ENCODE data around the gene PSMB7.
A peak's percentile ranks its signal among the peaks of the same experiment; 100 is the strongest.

The PSMB7 gene

DNA sequence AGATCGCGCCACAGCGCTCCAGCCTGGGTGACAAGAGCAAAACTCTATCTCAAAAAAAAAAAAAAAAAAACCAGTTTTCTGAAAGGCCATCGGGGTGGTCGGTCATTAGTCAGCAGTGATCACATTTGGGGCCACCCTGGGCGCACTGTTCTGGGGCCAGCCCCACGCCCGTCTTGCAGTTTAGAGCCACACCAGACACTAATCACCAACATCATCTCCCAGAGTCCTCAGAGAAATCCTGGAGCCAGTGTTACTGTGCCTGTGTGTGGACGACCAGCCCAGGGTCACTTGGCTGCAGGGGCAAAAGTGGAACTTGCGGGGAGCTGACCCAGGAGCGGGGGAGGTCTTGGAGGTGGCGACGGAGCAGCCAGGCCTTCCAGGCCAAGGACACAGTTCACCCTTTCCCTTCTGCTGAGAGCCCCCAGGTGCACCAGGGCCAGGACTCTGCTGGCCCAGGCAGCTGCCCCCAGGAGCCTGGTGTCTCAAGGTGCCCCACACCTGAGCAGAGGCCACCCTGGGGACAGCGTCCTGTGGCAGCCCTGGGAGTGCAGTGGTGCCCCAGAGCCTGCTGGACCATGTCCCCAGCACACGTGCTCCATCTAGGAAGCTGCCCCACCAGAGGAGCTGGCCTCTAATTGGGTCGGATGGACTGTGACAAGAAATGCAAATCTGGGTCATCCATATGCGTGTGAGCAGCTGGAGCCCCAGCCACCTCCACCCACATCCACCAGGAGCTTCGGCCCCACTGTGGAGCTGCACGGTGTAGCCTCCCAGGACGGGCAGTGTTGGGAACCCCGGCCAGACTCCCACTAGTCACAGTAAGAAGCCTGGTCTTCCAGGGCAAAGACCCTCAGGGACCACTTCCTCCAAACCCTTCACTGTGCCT, 106.4 kb downstream of the PSMB7 start:
- no peak for DNase-seq (ENCODE audit: low read depth)
- H3K4me3 ChIP-seq (ENCODE audit: low read length), result no peak overlapping the region
- TF ChIP-seq, protein P1, sequence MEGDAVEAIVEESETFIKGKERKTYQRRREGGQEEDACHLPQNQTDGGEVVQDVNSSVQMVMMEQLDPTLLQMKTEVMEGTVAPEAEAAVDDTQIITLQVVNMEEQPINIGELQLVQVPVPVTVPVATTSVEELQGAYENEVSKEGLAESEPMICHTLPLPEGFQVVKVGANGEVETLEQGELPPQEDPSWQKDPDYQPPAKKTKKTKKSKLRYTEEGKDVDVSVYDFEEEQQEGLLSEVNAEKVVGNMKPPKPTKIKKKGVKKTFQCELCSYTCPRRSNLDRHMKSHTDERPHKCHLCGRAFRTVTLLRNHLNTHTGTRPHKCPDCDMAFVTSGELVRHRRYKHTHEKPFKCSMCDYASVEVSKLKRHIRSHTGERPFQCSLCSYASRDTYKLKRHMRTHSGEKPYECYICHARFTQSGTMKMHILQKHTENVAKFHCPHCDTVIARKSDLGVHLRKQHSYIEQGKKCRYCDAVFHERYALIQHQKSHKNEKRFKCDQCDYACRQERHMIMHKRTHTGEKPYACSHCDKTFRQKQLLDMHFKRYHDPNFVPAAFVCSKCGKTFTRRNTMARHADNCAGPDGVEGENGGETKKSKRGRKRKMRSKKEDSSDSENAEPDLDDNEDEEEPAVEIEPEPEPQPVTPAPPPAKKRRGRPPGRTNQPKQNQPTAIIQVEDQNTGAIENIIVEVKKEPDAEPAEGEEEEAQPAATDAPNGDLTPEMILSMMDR (conservative IDR thresholded peaks at IDR 0.05; ENCODE audit: low read depth, low read length), result no peak

DNA sequence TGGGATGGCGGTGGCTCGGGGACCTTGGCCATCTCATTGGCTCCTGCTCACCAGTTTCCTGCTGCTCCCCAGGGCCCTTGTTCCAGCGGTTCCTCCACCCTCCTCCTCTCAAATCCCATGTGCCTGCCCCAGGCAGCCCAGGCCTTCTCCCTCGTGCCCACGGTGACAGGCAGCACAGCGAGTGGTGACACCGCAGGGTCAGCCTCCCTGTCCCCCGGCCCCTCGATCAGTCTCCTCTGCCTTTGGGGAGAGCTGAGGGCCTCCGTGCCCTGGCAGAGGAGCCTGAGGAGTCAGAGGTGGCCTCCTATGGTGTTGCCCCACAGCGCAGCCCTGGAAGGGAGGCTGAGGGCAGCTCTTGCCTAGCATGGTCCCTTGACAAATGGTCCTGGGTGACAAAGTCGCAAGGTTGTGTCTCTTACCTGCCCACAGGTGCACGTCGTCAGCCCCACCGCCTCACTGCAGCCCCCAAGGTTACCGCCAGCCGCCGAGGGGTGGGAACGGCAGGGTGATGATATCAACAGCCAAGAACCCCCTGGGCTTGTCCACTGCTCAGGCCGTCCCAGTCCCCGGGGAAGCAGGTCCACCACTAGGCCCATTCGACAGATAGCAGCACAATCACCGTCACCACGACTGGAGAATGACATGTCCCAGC, 107.7 kb downstream of the PSMB7 start:
- TF ChIP-seq, protein P1 (conservative IDR thresholded peaks at IDR 0.05; ENCODE audit: low read depth, low read length), result no peak
- DNase-seq (ENCODE audit: low read depth), result no peak
- H3K4me3 ChIP-seq (ENCODE audit: low read length), result no peak overlapping the region

DNA sequence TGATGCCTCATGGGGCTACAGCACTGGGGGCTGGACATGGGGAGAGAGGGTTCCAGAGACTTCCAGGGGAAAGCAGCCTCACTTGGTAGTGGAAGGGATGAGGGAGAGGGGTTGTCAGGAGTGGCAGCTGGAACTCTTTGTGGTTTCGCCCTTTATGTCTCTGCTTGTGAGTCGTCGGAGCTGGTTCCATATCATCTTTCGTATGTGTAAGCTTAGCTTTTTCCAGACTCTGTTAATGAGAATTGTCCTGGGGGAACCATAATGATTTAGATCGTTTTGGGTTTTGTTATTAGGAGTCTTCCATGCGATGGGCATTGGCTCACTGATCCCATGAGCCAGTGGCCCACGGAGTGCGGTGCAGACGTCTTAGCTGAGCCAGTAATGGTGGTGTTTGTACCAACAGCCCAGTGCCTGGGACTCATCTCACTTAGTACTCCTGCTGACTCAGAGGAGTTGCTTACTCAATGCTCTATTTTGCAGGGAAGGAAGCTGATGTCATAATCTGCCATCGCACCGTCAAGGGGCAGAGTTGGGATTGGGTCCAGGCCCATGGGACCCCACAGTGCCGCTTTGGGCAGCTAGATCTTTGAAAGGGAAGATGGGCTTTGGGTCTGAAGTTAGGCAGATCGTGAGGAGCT, 109.0 kb downstream of the PSMB7 start:
- no peak overlapping the region for H3K4me3 ChIP-seq (ENCODE audit: low read length)
- DNase-seq (ENCODE audit: low read depth), result peak; percentile 88
- TF ChIP-seq, protein P1 (conservative IDR thresholded peaks at IDR 0.05; ENCODE audit: low read depth, low read length), result no peak

DNA sequence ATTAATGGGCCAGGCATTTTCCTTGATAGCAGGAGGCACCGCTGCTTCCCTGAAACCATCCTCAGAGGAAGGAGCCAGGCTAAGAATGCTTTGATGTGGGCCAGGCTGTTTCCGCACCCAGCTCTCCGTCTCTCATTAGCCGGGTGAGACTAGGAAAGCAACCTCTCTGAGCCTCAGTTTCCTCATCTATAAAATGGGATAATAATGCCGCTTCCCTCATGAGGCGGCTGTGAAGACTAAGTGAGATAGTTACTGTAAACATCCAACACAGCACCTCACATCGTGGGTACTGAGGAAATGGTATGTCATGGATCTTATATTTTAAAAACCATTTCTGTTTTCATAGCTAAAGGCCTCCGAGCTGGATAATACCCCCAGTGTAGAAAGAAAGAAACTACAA, 111.0 kb downstream of the PSMB7 start:
- no peak for DNase-seq (ENCODE audit: low read depth)
- TF ChIP-seq, protein P1 (conservative IDR thresholded peaks at IDR 0.05; ENCODE audit: low read depth, low read length), result no peak
- no peak overlapping the region for H3K4me3 ChIP-seq (ENCODE audit: low read length)

DNA sequence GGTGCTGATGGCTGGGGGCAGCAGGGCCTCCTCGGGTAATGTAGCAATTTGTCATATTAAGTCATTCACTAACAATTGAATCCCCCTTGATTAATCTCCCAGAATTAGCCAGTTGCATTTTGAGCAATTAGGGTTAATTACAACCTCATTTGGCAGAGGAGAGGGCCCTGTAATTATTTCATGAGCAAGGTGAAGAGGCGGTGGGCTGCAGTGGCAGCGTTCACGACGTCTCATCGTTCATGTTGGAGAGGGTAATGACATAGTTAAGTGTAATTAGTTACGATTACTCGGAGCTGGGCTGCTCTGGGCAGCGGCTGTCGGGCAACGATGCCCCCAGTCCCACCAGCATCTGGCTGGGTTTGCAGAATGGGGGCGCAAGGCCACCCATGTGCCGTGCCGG, 111.5 kb downstream of the PSMB7 start:
- TF ChIP-seq, protein P1 (conservative IDR thresholded peaks at IDR 0.05; ENCODE audit: low read depth, low read length), result no peak
- no peak for DNase-seq (ENCODE audit: low read depth)
- no peak overlapping the region for H3K4me3 ChIP-seq (ENCODE audit: low read length)
